Measurements from ENCODE around the gene STAC2.

Gene STAC2

GRCh38 chr17:39218906-39219305, 6.8 kb downstream of the STAC2 start:
- DNase-seq (ENCODE audit: low read depth): no peak
- no peak for TF ChIP-seq CTCF (conservative IDR thresholded peaks at IDR 0.05; ENCODE audit: low read depth, low read length)
- H3K4me3 ChIP-seq (ENCODE audit: low read length): no peak overlapping the region

- DNase-seq (ENCODE audit: low read depth): no peak
- no peak overlapping the region for H3K4me3 ChIP-seq (ENCODE audit: low read length)
- no peak for TF ChIP-seq CTCF (conservative IDR thresholded peaks at IDR 0.05; ENCODE audit: low read depth, low read length)
Observed at GRCh38 chr17:39217734-39218369, 7.9 kb downstream of the STAC2 start.

GRCh38 chr17:39213852-39214251, 11.9 kb downstream of the STAC2 start:
- DNase-seq (ENCODE audit: low read depth): peak; percentile 54
- TF ChIP-seq CTCF (conservative IDR thresholded peaks at IDR 0.05; ENCODE audit: low read depth, low read length): no peak

DNA sequence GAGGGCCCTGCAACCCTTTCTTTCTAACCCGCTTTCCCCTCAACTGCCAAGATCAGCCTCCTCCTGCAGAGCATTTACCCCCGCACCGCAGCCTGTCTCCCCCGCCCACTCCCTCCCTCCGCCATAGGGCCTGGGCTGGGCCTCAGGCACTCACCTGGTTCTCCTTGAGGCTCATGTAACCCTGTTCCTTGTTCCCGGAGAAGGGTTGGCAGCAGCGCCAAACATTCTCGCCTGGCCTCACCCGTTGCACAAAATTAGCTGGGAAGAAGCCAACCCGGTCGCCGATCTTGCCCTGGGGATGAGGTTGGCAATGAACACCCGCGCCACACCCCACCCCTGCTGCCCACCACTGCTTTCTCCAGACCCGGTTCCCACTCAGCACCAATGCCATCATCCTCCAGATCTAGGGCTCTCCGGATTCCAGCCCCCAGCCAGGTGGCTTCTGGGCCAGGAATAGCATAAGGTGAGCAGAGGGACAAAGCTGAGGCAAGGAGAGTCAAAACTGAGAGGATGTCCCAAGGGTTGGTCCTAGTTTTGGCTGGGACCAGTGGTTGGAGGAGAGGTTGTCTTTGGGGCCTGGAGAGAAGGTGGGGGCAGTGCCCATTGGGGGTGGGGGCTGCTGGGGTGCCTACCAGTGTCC, 12.8 kb downstream of the STAC2 start:
- H3K4me3 ChIP-seq (ENCODE audit: low read length): no peak overlapping the region
- no peak for TF ChIP-seq CTCF (conservative IDR thresholded peaks at IDR 0.05; ENCODE audit: low read depth, low read length)
- DNase-seq (ENCODE audit: low read depth): no peak

More at GRCh38 chr17:39213852-39214251, 11.9 kb downstream of the STAC2 start:
- H3K4me3 ChIP-seq (ENCODE audit: low read length): no peak overlapping the region

DNA sequence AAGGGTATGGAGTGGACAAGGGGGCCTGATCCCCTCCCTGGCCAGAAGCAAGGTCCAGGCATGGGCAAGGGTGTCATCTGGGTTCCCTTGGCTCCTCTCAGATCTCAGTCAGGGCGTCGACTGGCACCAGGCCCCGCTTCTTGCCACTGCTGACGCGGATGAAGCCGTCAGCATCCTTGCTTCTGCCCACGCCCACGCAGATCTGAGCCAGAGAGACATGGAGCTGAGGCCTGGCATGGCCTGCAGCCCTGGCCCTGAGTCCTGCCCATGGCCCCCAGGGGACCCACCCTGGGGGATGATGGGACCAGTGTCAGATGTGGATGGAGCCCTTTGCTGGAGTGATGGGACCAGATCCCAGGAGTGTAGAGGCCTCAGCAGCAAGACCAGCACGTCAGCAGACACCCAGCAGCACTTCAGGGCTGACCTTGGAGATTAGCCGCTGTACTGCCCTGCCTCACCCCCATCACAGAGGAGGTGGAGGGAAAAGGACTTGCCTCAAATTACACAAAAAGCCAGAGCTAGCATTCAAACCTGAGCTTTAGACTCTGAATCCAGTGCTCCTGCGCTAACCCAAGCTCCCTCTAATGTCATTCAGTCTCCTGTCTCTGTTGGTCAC, 13.4 kb downstream of the STAC2 start:
- TF ChIP-seq CTCF (conservative IDR thresholded peaks at IDR 0.05; ENCODE audit: low read depth, low read length): no peak
- H3K4me3 ChIP-seq (ENCODE audit: low read length): no peak overlapping the region

DNA sequence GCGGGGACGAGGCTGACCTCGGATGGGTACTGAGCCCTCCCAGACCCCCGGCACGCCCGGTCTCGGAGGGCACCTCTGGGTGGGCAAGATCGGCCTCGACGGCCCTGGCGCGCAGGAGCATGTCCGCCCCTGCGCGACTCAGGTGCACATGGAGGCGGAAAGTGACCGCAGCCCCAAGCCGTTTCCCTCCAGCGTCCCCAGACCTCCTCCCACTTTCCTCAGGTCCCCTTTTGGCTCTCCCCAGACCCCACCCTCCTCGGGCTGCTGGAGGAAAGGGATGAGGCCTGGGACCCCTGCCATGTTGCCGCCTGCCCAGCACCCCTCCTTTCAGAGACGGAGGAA, 15.7 kb downstream of the STAC2 start:
- TF ChIP-seq CTCF (conservative IDR thresholded peaks at IDR 0.05; ENCODE audit: low read depth, low read length): no peak

More for the DNA sequence above, 13.4 kb downstream of the STAC2 start:
- no peak for DNase-seq (ENCODE audit: low read depth)

More for the DNA sequence above, 15.7 kb downstream of the STAC2 start:
- DNase-seq (ENCODE audit: low read depth): no peak
- H3K4me3 ChIP-seq (ENCODE audit: low read length): peak overlapping the region; percentile 23
